Muscle layer of duodenum (tissue), 2 donors: ENCODE data around the gene EIF5A.
"Not testable (repeated sequence)": the region's sequence is repeated elsewhere in the genome, so short reads cannot be mapped to it uniquely, and the experiment has no call there.

Experiments used
- H3K27ac ChIP-seq: one replicate; pipeline ENCODE4 v1.7.0; 2013; ENCODE audit warnings: mild to moderate bottlenecking, low read length
- H3K27me3 ChIP-seq: one replicate; pipeline ENCODE4 v1.7.0; 2013; ENCODE audit warnings: low read depth, mild to moderate bottlenecking, control low read depth, low read length
- H3K36me3 ChIP-seq, 2 donors: one replicate each; pipeline ENCODE4 v1.7.0; 2013; ENCODE audit warnings: low read length in 2 of 2, control low read depth in 1 of 2, mild to moderate bottlenecking in 1 of 2; ENCODE audit not compliant: insufficient read depth in 2 of 2, control insufficient read depth in 1 of 2
- H3K4me1 ChIP-seq, 2 donors: one replicate each; pipeline ENCODE4 v1.7.0; 2013; ENCODE audit warnings: low read length in 2 of 2, mild to moderate bottlenecking in 2 of 2, control low read depth in 1 of 2, moderate library complexity in 1 of 2; ENCODE audit not compliant: insufficient read depth in 2 of 2, control insufficient read depth in 1 of 2
- H3K4me3 ChIP-seq, 2 donors: one replicate each; pipeline ENCODE4 v1.7.0; 2013; ENCODE audit warnings: low read length in 2 of 2, low read depth in 1 of 2, mild to moderate bottlenecking in 1 of 2
- H3K9me3 ChIP-seq, 2 donors: one replicate each; pipeline ENCODE4 v1.7.0; 2013; ENCODE audit warnings: low read length in 2 of 2, control low read depth in 1 of 2, mild to moderate bottlenecking in 1 of 2; ENCODE audit not compliant: control insufficient read depth in 1 of 2
- donor health status: healthy.

The EIF5A gene

GRCh38 chr17:7336240-7337175 is 29.1 kb downstream of the EIF5A start, which contains the start of gene ACAP1:
TSS of gene ACAP1 (plus strand) at chr17:7336529. CDS start at chr17:7336735, 206 bp downstream.
- H3K4me3 ChIP-seq: peak within 1 kb of the TSS; percentile 37 to 42
- peaks cover 4% of the 10 kb centered on the region for H3K27me3 ChIP-seq
- H3K27ac ChIP-seq: no peak within 1 kb of the TSS

GRCh38 chr17:7337600-7337999 is 30.2 kb downstream of the EIF5A start:
- not testable (repeated sequence) for H3K4me1 ChIP-seq, H3K36me3 ChIP-seq, H3K4me3 ChIP-seq, H3K27ac ChIP-seq, H3K9me3 ChIP-seq, H3K27me3 ChIP-seq

More at GRCh38 chr17:7336240-7337175, 29.1 kb downstream of the EIF5A start, which contains the start of gene ACAP1:
- H3K4me1 ChIP-seq: no peaks in the 10 kb centered on the region
- no peaks in the 10 kb centered on the region for H3K9me3 ChIP-seq
- no peaks in the 10 kb centered on the region for H3K36me3 ChIP-seq

- Histone ChIP-seq H3K4me1 (no peaks in the 10 kb centered on the region), H3K27ac (no peak overlapping the region), H3K36me3 (no peaks in the 10 kb centered on the region), H3K9me3 (no peaks in the 10 kb centered on the region), H3K27me3 (peaks cover 4% of the 10 kb centered on the region), H3K4me3 (no peak overlapping the region)
Observed at GRCh38 chr17:7340179-7340578, 32.8 kb downstream of the EIF5A start.

- Histone ChIP-seq H3K27ac (no peak overlapping the region), H3K36me3 (no peaks in the 10 kb centered on the region), H3K9me3 (no peaks in the 10 kb centered on the region), H3K4me1 (no peaks in the 10 kb centered on the region), H3K4me3 (no peak overlapping the region), H3K27me3 (peaks cover 4% of the 10 kb centered on the region)
Observed at GRCh38 chr17:7341842-7342241, 34.4 kb downstream of the EIF5A start.

GRCh38 chr17:7343250-7343649 is 35.8 kb downstream of the EIF5A start:
- H3K4me3 ChIP-seq: no peak overlapping the region
- no peaks in the 10 kb centered on the region for H3K36me3 ChIP-seq
- H3K4me1 ChIP-seq: peaks cover 0 to 2% of the 10 kb centered on the region in 2 donors
- no peak overlapping the region for H3K27ac ChIP-seq
- H3K9me3 ChIP-seq: no peaks in the 10 kb centered on the region
- H3K27me3 ChIP-seq: peaks cover 4% of the 10 kb centered on the region

- H3K36me3 ChIP-seq: peaks cover 0 to 6% of the 10 kb centered on the region in 2 donors
- no peaks in the 10 kb centered on the region for H3K27me3 ChIP-seq
- H3K9me3 ChIP-seq: no peaks in the 10 kb centered on the region
- H3K27ac ChIP-seq: no peak overlapping the region
- no peak overlapping the region for H3K4me3 ChIP-seq
- H3K4me1 ChIP-seq: peaks cover 5 to 23% of the 10 kb centered on the region in 2 donors
Observed at GRCh38 chr17:7346761-7347614, 39.6 kb downstream of the EIF5A start.

- H3K9me3 ChIP-seq: no peaks in the 10 kb centered on the region
- no peak overlapping the region for H3K4me3 ChIP-seq
- H3K27me3 ChIP-seq: no peaks in the 10 kb centered on the region
- H3K4me1 ChIP-seq: peaks cover 9 to 29% of the 10 kb centered on the region in 2 donors
- H3K36me3 ChIP-seq: peaks cover 0 to 9% of the 10 kb centered on the region in 2 donors
- H3K27ac ChIP-seq: no peak overlapping the region
Observed at GRCh38 chr17:7347630-7348477, 40.4 kb downstream of the EIF5A start.

- Histone ChIP-seq H3K27ac (no peak overlapping the region), H3K4me1 (peaks cover 11 to 37% of the 10 kb centered on the region in 2 donors), H3K9me3 (no peaks in the 10 kb centered on the region), H3K36me3 (peaks cover 0 to 9% of the 10 kb centered on the region in 2 donors), H3K4me3 (no peak overlapping the region), H3K27me3 (no peaks in the 10 kb centered on the region)
Observed at GRCh38 chr17:7348478-7349242, 41.2 kb downstream of the EIF5A start.

- H3K27me3 ChIP-seq: no peaks in the 10 kb centered on the region
- peak within 1 kb of the TSS; percentile 87 for H3K27ac ChIP-seq
- peaks cover 20 to 58% of the 10 kb centered on the region in 2 donors for H3K4me1 ChIP-seq
Observed at GRCh38 chr17:7351665-7352502, 44.5 kb downstream of the EIF5A start, which contains the start of gene KCTD11. TSS of gene KCTD11 (plus strand) at chr17:7352162.

More at GRCh38 chr17:7351665-7352502, 44.5 kb downstream of the EIF5A start, which contains the start of gene KCTD11:
- Histone ChIP-seq H3K9me3 (no peaks in the 10 kb centered on the region), H3K4me3 (peak within 1 kb of the TSS; percentile 75 to 82), H3K36me3 (peaks cover 0 to 9% of the 10 kb centered on the region in 2 donors)
